ENCODE data around the gene PPP1R9B.

PPP1R9B gene

GRCh38 chr17:50136096-50136687 is 14.3 kb downstream of the PPP1R9B start:
- Histone ChIP-seq H3K4me2 (ENCODE audit: low read length) (no peak overlapping the region), H3K4me1 (ENCODE audit: control insufficient read depth, low read length) (peaks cover 16% of the 10 kb centered on the region), H3K4me3 (ENCODE audit: low read length) (no peak overlapping the region), H3K36me3 (ENCODE audit: control insufficient read depth, low read length) (peaks cover 68% of the 10 kb centered on the region), H3K9me3 (ENCODE audit: control insufficient read depth, insufficient read depth, low read length) (no peaks in the 10 kb centered on the region), H3K27me3 (ENCODE audit: control insufficient read depth, low read length) (no peaks in the 10 kb centered on the region; the same call in 1 of the 2 replicates), H3K9me2 (replicated peaks; ENCODE audit: control insufficient read depth, low read length) (no peaks in the 10 kb centered on the region), H3K79me2 (ENCODE audit: control insufficient read depth, low read length) (peaks cover 8% of the 10 kb centered on the region), H3F3A (ENCODE audit: control insufficient read depth, insufficient read depth) (0 out of 2 replicates have a peak, but pooled peaks cover 8% of the 10 kb centered on the region), H3K27ac (ENCODE audit: low read depth, low read length) (no peak overlapping the region), H4K20me1 (ENCODE audit: control insufficient read depth, insufficient read depth, low read depth, low read length) (peaks cover 22% of the 10 kb centered on the region)
- no peak for TF ChIP-seq EZH2phosphoT487 (IDR thresholded peaks at IDR 0.05; ENCODE audit: borderline replicate concordance, low read length)
- no peak for TF ChIP-seq CTCF (IDR thresholded peaks at IDR 0.05; ENCODE audit: low read depth, low read length, poor library complexity, severe bottlenecking)

DNA sequence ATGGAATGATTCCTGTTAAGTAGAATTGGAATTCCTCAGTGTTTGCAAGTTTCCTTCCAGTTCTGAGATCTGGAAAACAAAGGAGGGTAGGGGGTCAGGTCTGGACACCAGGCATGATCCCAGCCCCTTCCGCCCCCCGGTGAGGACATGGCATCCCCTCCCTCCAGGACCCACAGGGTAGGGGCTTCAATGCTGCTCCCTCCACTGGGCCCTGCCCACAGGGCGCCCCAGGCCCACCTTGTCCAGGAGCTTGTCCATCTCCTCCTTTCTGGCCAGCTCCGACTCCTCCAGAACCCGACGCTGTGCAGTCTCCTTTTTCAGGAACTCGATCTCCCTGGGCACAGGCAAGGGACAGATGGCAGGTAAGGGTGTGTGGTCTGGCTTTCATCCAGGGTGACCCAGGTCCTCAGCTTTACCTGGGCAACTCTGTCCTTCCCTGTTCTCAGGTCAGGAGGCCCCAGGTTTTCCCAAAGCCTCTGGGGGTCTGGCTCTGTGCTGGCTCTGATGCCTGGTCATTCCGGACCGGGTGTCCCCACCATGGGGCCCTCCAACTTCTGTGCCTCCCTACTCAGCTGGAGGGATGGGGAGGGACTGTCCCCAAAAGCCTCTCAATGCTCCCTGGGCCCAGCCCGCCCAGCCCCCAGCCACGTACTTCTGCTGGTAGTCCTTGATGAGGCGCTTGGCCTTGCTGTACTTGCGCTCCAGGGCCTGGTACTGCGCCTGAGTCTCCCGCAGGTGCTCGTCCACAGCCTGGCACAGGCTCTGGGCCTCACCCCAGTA is 15.0 kb downstream of the PPP1R9B start:
- H3K79me2 ChIP-seq (ENCODE audit: control insufficient read depth, low read length) = peaks cover 8% of the 10 kb centered on the region
- TF ChIP-seq EZH2phosphoT487 (IDR thresholded peaks at IDR 0.05; ENCODE audit: borderline replicate concordance, low read length) (no peak), CTCF (IDR thresholded peaks at IDR 0.05; ENCODE audit: low read depth, low read length, poor library complexity, severe bottlenecking) (no peak)
- peaks cover 22% of the 10 kb centered on the region for H4K20me1 ChIP-seq (ENCODE audit: control insufficient read depth, insufficient read depth, low read depth, low read length)
- peaks cover 6% of the 10 kb centered on the region for H3K27me3 ChIP-seq (ENCODE audit: control insufficient read depth, low read length)
- no peaks in the 10 kb centered on the region for H3K9me3 ChIP-seq (ENCODE audit: control insufficient read depth, insufficient read depth, low read length)
- H3K4me2 ChIP-seq (ENCODE audit: low read length) = no peak overlapping the region
- H3K36me3 ChIP-seq (ENCODE audit: control insufficient read depth, low read length) = peaks cover 62% of the 10 kb centered on the region
- H3K4me1 ChIP-seq (ENCODE audit: control insufficient read depth, low read length) = peaks cover 9% of the 10 kb centered on the region
- no peak overlapping the region for H3K27ac ChIP-seq (ENCODE audit: low read depth, low read length)
- 0 out of 2 replicates have a peak, but pooled peaks cover 8% of the 10 kb centered on the region for H3F3A ChIP-seq (ENCODE audit: control insufficient read depth, insufficient read depth)
- H3K4me3 ChIP-seq (ENCODE audit: low read length) = no peak overlapping the region
- H3K9me2 ChIP-seq (replicated peaks; ENCODE audit: control insufficient read depth, low read length) = no peaks in the 10 kb centered on the region

DNA sequence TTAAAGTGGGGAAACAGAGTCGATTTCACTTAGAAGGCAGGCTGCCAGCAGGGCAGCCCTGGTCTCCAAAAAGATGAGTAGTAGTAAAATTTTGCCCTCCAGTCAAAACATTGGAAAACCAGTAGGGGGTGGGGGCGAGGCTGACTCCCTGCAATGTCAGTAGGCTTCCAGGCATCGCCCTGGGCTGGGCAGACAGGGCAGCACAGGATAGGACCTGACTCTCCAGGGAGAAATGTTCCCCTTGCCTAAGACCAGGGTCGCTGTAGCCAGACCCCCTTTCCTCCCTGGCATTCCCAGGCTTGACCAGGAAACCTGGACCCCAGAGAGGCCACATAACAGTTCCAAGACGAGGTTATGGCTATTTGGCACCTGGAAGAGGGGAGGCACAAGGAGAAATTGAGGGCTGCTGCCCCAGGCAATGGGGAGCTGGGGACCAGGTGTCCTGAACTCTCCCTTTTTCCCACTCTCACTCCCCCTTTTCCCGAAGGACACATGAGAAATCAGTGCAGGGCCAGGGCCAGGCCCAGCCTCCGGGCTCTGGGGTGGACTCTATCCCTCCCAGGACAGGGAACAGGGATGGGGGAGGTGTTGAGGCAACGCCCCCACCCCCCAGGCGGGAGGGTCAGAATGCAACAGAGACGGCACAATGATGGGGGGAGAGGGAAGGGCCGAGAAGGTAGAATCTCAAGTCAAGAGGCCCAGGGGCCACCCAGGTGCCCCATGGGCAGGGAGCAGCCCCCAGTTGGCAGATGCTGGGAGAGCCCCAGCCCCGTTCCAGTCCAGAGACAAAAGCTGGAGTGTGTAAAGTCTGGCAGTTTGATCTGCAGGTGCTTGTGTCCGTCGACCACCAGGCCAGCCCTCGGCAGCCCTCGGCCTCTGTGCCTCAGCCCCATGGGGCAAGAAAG is 16.0 kb downstream of the PPP1R9B start:
- Histone ChIP-seq H3K9me2 (replicated peaks; ENCODE audit: control insufficient read depth, low read length) (no peaks in the 10 kb centered on the region), H4K20me1 (ENCODE audit: control insufficient read depth, insufficient read depth, low read depth, low read length) (peaks cover 17% of the 10 kb centered on the region), H3K4me2 (ENCODE audit: low read length) (no peak overlapping the region), H3K27ac (ENCODE audit: low read depth, low read length) (no peak overlapping the region), H3K36me3 (ENCODE audit: control insufficient read depth, low read length) (peaks cover 52% of the 10 kb centered on the region), H3K27me3 (ENCODE audit: control insufficient read depth, low read length) (peaks cover 15% of the 10 kb centered on the region), H3K4me1 (ENCODE audit: control insufficient read depth, low read length) (peaks cover 6% of the 10 kb centered on the region; the same call in 1 of the 2 replicates), H3K4me3 (ENCODE audit: low read length) (no peak overlapping the region), H3K79me2 (ENCODE audit: control insufficient read depth, low read length) (peaks cover 5% of the 10 kb centered on the region), H3K9me3 (ENCODE audit: control insufficient read depth, insufficient read depth, low read length) (no peaks in the 10 kb centered on the region), H3F3A (ENCODE audit: control insufficient read depth, insufficient read depth) (0 out of 2 replicates have a peak, but pooled peaks cover 5% of the 10 kb centered on the region)
- TF ChIP-seq EZH2phosphoT487 (IDR thresholded peaks at IDR 0.05; ENCODE audit: borderline replicate concordance, low read length) (no peak), CTCF (IDR thresholded peaks at IDR 0.05; ENCODE audit: low read depth, low read length, poor library complexity, severe bottlenecking) (no peak)
